ENCODE results near the gene SOS2. TPM values are rescaled to one million over a fixed set of nuclear protein-coding genes. Genes with fewer than 3 reads are reported as not detected.

The SOS2 gene
- total and polyA plus RNA-seq, 2 of the 8 experiments (the other 6 are each of a cell fraction or from before 2014, with no cell fraction given), result 2.8 to 12.7 TPM

- WGBS, 2 experiments (ENCODE audit: extremely low coverage in 1 of 2, insufficient coverage in 1 of 2, insufficient read length in 1 of 2, insufficient replicate concordance in 2 of 2, low coverage in 1 of 2, low lambda C conversion rate in 2 of 2, missing lambda C conversion rate in 1 of 2), result 84% methylated on average over 4 of the region's 4 CpGs; no CpG with 5 or more reads in 1 of the 2 experiments
Measured at GRCh38 chr14:50148799-50149198, 82.6 kb downstream of the SOS2 start.

More at GRCh38 chr14:50148799-50149198, 82.6 kb downstream of the SOS2 start:
- no peak for TF ChIP-seq SUZ12 (IDR thresholded peaks at IDR 0.05; ENCODE audit: low read length)
- no peak for TF ChIP-seq POU5F1 (IDR thresholded peaks at IDR 0.05; ENCODE audit: low read depth, low read length)
- TF ChIP-seq MAX (IDR thresholded peaks at IDR 0.05), result no peak
- TF ChIP-seq CHD2 (IDR thresholded peaks at IDR 0.05; ENCODE audit: low read length), result no peak
- TF ChIP-seq GTF2F1 (IDR thresholded peaks at IDR 0.05; ENCODE audit: borderline replicate concordance, low read depth, low read length), result no peak
- TF ChIP-seq BRCA1 (IDR thresholded peaks at IDR 0.05; ENCODE audit: low read depth, low read length), result no peak
- no peak for TF ChIP-seq PHF8 (conservative IDR thresholded peaks at IDR 0.05; ENCODE audit: low read depth, low read length)
- no peak for TF ChIP-seq NRF1 (IDR thresholded peaks at IDR 0.05; ENCODE audit: low read depth, low read length)
- TF ChIP-seq BCL11A (IDR thresholded peaks at IDR 0.05; ENCODE audit: low read depth in 2 of 2, low read length in 2 of 2), result no peak
- ChIA-PET CTCF (ENCODE audit: partially characterized antibody) (interaction anchor here (0.6 to 0.9 kb wide), 3 partner anchors 10 to 707 kb away, joined by 3 to 4 read pairs (median 3); no protein-coding TSS in a partner anchor), POLR2A (ENCODE audit: partially characterized antibody) (no interaction called here)
- no peak overlapping the region for H2BK15ac ChIP-seq (ENCODE audit: low read length)
- H3K14ac ChIP-seq (ENCODE audit: insufficient read length), result no peak overlapping the region
- no peak overlapping the region for H3K4ac ChIP-seq (replicated peaks; ENCODE audit: insufficient read length, low read depth, low read length)
- H4K20me1 ChIP-seq (replicated peaks in 1 of 2; ENCODE audit: control insufficient read depth in 1 of 2, insufficient read depth in 2 of 2, low read length in 2 of 2), result no peaks in the 10 kb centered on the region
- no peak overlapping the region for H2BK5ac ChIP-seq (ENCODE audit: low read depth, low read length)
- no peaks in the 10 kb centered on the region for H3K9me3 ChIP-seq (ENCODE audit: insufficient read depth in 2 of 2, low read depth in 1 of 2, low read length in 1 of 2)
- no peak for DNase-seq (ENCODE audit: low read depth in 1 of 2, low spot score in 2 of 2)
- no peak overlapping the region for H2BK20ac ChIP-seq (ENCODE audit: low read length)
- no peak for FAIRE-seq
- no peak overlapping the region for H4K8ac ChIP-seq (ENCODE audit: extremely low read depth, insufficient read depth, low read length)
- H3K4me3 ChIP-seq (ENCODE audit: extremely low read depth in 1 of 4, insufficient read depth in 2 of 4, low read depth in 3 of 4, low read length in 4 of 4), result no peak overlapping the region
- no peaks in the 10 kb centered on the region for H3K79me1 ChIP-seq (ENCODE audit: low read depth, low read length)
- no peak overlapping the region for H3K18ac ChIP-seq (ENCODE audit: extremely low read depth, low read length)
- no peaks in the 10 kb centered on the region for H3K23me2 ChIP-seq (ENCODE audit: low read depth, low read length)
- no peak overlapping the region for H3K9ac ChIP-seq (replicated peaks in 1 of 4; ENCODE audit: extremely low read depth in 1 of 4, low read depth in 3 of 4, low read length in 3 of 4)
- no peak overlapping the region for H3K27ac ChIP-seq (ENCODE audit: low read depth, low read length)
- no peaks in the 10 kb centered on the region for H3K4me1 ChIP-seq (replicated peaks in 1 of 4; ENCODE audit: control insufficient read depth in 3 of 4, insufficient read depth in 4 of 4, low read length in 3 of 4)
- no peak overlapping the region for H4K91ac ChIP-seq (replicated peaks; ENCODE audit: insufficient read length, low read length)
- H4K5ac ChIP-seq (ENCODE audit: insufficient read length, low read depth, low read length), result no peak overlapping the region
- H3K56ac ChIP-seq (replicated peaks; ENCODE audit: insufficient read length, low read depth, low read length), result no peak overlapping the region
- no peak overlapping the region for H2BK120ac ChIP-seq (replicated peaks; ENCODE audit: low read depth, low read length)
- no peak overlapping the region for H2BK12ac ChIP-seq (ENCODE audit: low read depth, low read length)
- no peaks in the 10 kb centered on the region; a peak in 1 of 8 replicates for H3K36me3 ChIP-seq (ENCODE audit: control insufficient read depth in 2 of 4, insufficient read depth in 4 of 4, low read length in 3 of 4)
- no peaks in the 10 kb centered on the region for H3K27me3 ChIP-seq (replicated peaks in 1 of 4; ENCODE audit: control insufficient read depth in 3 of 4, extremely low read depth in 1 of 4, insufficient read depth in 3 of 4, low read length in 3 of 4)
- H3K4me2 ChIP-seq (ENCODE audit: insufficient read depth in 1 of 2, low read depth in 2 of 2, low read length in 2 of 2), result no peak overlapping the region
- no peak overlapping the region for H3K23ac ChIP-seq (ENCODE audit: insufficient read length)
- H3K79me2 ChIP-seq (ENCODE audit: control insufficient read depth in 1 of 2, insufficient read depth in 2 of 2, low read length in 2 of 2), result no peaks in the 10 kb centered on the region
- no peak overlapping the region for H2AK5ac ChIP-seq (ENCODE audit: low read depth, low read length)
- no peak overlapping the region for H2AFZ ChIP-seq (ENCODE audit: low read length)

All from H1 (cell line).